Measurements from ENCODE around the gene KIF21A.

DNA sequence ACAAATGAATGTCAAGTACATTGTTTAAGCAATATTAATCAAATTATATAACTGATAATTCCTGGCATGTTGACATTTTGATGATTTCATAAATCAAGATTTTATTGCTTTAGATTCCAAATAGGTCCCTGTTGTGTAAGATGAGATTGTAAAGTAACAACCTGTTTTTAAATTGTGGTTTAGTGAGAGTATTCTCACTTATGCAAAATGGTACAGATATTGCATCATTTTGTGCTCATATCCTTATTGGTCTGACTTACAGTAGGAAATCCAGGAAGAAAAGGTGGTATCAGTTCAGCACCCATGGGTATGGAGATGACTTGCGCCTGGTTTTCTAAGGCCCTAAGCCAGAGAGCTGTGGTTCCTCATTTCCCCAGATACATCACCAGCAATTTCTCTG lies 165.5 kb downstream of the KIF21A start:
- TF ChIP-seq, protein P1, sequence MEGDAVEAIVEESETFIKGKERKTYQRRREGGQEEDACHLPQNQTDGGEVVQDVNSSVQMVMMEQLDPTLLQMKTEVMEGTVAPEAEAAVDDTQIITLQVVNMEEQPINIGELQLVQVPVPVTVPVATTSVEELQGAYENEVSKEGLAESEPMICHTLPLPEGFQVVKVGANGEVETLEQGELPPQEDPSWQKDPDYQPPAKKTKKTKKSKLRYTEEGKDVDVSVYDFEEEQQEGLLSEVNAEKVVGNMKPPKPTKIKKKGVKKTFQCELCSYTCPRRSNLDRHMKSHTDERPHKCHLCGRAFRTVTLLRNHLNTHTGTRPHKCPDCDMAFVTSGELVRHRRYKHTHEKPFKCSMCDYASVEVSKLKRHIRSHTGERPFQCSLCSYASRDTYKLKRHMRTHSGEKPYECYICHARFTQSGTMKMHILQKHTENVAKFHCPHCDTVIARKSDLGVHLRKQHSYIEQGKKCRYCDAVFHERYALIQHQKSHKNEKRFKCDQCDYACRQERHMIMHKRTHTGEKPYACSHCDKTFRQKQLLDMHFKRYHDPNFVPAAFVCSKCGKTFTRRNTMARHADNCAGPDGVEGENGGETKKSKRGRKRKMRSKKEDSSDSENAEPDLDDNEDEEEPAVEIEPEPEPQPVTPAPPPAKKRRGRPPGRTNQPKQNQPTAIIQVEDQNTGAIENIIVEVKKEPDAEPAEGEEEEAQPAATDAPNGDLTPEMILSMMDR (conservative IDR thresholded peaks at IDR 0.05 in 1 of 2, IDR thresholded peaks at IDR 0.05 in 1 of 2; ENCODE audit: extremely low read depth in 1 of 2, insufficient read depth in 1 of 2, low read depth in 1 of 2, low read length in 2 of 2), result no peak
- no peak for TF ChIP-seq EZH2 (IDR thresholded peaks at IDR 0.05; ENCODE audit: borderline replicate concordance, low read length)
